ENCODE results near the gene DAP. TPM values are rescaled to one million over a fixed set of nuclear protein-coding genes. Genes with fewer than 3 reads are reported as not detected.
"Not testable (repeated sequence)": the region's sequence is repeated elsewhere in the genome, so short reads cannot be mapped to it uniquely, and the experiment has no call there.

DAP gene
- total and polyA plus RNA-seq, 2 donors (not counting 1 experiment from before 2014, with no cell fraction given), result 56.6 to 158 TPM

- Histone ChIP-seq H3K79me2 (ENCODE audit: control insufficient read depth, insufficient read depth, low read length) (peaks cover 28% of the 10 kb centered on the region), H3K27ac (ENCODE audit: insufficient read depth, low read length) (peak overlapping the region; percentile 89), H3K9ac (ENCODE audit: insufficient read depth, low read length) (peak overlapping the region; percentile 5), H2AFZ (ENCODE audit: low read length) (no peak overlapping the region), H3K9me3 (ENCODE audit: control insufficient read depth, insufficient read depth, low read depth, low read length) (no peaks in the 10 kb centered on the region), H3K4me1 (ENCODE audit: control insufficient read depth, extremely low read depth, insufficient read depth, low read length) (peaks cover 25% of the 10 kb centered on the region), H3K36me3 (ENCODE audit: control insufficient read depth, insufficient read depth, low read length) (peaks cover 2% of the 10 kb centered on the region), H3K4me2 (ENCODE audit: extremely low read depth, insufficient read depth, low read length) (peak overlapping the region; percentile 29), H3K4me3 (replicated peaks in 1 of 4; ENCODE audit: control extremely low read depth in 1 of 4, insufficient read depth in 1 of 4, low read depth in 3 of 4, low read length in 4 of 4) (no peak overlapping the region), H4K20me1 (ENCODE audit: control insufficient read depth, extremely low read depth, insufficient read depth, low read length) (no peaks in the 10 kb centered on the region), H3K27me3 (ENCODE audit: control insufficient read depth, insufficient read depth, low read length) (no peaks in the 10 kb centered on the region)
- TF ChIP-seq EZH2 (IDR thresholded peaks at IDR 0.05; ENCODE audit: low read length, missing control alignments), result no peak
- TF ChIP-seq, protein P1, sequence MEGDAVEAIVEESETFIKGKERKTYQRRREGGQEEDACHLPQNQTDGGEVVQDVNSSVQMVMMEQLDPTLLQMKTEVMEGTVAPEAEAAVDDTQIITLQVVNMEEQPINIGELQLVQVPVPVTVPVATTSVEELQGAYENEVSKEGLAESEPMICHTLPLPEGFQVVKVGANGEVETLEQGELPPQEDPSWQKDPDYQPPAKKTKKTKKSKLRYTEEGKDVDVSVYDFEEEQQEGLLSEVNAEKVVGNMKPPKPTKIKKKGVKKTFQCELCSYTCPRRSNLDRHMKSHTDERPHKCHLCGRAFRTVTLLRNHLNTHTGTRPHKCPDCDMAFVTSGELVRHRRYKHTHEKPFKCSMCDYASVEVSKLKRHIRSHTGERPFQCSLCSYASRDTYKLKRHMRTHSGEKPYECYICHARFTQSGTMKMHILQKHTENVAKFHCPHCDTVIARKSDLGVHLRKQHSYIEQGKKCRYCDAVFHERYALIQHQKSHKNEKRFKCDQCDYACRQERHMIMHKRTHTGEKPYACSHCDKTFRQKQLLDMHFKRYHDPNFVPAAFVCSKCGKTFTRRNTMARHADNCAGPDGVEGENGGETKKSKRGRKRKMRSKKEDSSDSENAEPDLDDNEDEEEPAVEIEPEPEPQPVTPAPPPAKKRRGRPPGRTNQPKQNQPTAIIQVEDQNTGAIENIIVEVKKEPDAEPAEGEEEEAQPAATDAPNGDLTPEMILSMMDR (conservative IDR thresholded peaks at IDR 0.05 in 1 of 2, IDR thresholded peaks at IDR 0.05 in 1 of 2; ENCODE audit: low read depth in 1 of 2, low read length in 2 of 2), result no peak
- DNase-seq (ENCODE audit: low read depth in 2 of 2), result no peak
Observed at GRCh38 chr5:10725636-10726035, 35.4 kb downstream of the DAP start.

DNA sequence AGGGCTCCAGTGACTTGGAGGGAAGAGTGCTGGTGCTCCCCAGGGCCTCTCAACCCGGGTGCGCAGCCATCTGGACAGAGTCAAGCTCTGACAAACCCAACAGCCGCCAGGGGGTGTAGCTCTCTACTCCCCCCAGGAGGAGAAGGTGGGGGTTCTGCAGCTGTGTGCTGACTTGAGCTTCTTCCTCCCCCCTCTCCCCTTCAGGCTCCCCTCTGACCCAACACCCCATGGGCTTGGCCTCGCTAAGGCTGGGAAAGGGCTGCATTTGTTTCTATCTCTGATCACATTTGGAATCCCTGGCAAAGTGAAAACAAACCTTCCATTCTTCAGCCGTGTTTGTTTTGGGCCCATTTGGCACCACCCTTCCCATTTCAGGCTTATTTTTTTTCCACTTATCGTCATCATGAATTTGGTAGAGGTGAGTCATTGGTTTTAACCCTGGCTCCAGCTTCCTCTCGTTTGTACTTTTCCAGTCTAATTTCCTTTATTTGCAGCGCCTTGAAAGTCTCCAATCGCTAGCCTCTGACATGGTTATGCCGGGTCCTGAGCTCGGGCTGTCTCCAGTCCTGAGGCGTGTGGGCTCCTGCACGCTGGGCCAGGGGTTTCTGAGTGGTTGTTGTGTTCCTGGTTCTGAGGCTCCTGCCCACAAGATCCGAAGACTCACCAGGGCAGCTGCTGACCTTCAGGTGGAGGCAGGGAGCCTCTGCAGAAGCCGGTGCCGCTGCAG, 36.1 kb downstream of the DAP start:
- Histone ChIP-seq H3K9ac (ENCODE audit: insufficient read depth, low read length) (no peak overlapping the region), H3K79me2 (ENCODE audit: control insufficient read depth, insufficient read depth, low read length) (peaks cover 27% of the 10 kb centered on the region), H3K27me3 (ENCODE audit: control insufficient read depth, insufficient read depth, low read length) (no peaks in the 10 kb centered on the region), H2AFZ (ENCODE audit: low read length) (no peak overlapping the region), H3K4me2 (ENCODE audit: extremely low read depth, insufficient read depth, low read length) (peak overlapping the region; percentile 56), H3K4me1 (ENCODE audit: control insufficient read depth, extremely low read depth, insufficient read depth, low read length) (peaks cover 28% of the 10 kb centered on the region), H3K4me3 (replicated peaks in 1 of 4; ENCODE audit: control extremely low read depth in 1 of 4, insufficient read depth in 1 of 4, low read depth in 3 of 4, low read length in 4 of 4) (peak overlapping the region in 3 of 4 experiments; percentile 6 to 40 (median 25)), H4K20me1 (ENCODE audit: control insufficient read depth, extremely low read depth, insufficient read depth, low read length) (no peaks in the 10 kb centered on the region), H3K36me3 (ENCODE audit: control insufficient read depth, insufficient read depth, low read length) (peaks cover 1% of the 10 kb centered on the region), H3K27ac (ENCODE audit: insufficient read depth, low read length) (peak overlapping the region; percentile 89), H3K9me3 (ENCODE audit: control insufficient read depth, insufficient read depth, low read depth, low read length) (no peaks in the 10 kb centered on the region)
- DNase-seq (ENCODE audit: low read depth in 2 of 2), result peak; percentile 93 to 95
- no peak for TF ChIP-seq EZH2 (IDR thresholded peaks at IDR 0.05; ENCODE audit: low read length, missing control alignments)
- TF ChIP-seq, protein P1 (conservative IDR thresholded peaks at IDR 0.05 in 1 of 2, IDR thresholded peaks at IDR 0.05 in 1 of 2; ENCODE audit: low read depth in 1 of 2, low read length in 2 of 2), result peak; percentile 36 to 66

DNA sequence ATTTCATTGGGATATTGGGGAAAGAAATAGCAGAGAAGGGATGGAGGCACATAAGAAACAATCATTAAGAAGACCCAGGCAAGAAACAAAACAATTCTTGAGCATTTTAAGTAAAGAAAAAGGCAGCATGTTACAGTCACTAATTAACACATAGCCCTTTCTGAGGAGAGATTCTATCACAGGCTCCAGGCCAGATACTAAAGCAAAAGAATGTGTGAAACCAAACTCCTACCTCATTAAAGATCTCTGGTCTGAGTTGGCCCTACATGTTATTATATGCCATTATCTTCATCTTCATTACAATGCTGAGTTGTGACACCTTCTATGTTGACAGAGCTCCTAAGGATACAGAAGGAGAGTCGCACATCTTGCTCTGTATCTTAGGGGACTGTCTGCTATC, 37.5 kb downstream of the DAP start:
- Histone ChIP-seq H3K27me3 (ENCODE audit: control insufficient read depth, insufficient read depth, low read length) (no peaks in the 10 kb centered on the region), H3K9ac (ENCODE audit: insufficient read depth, low read length) (no peak overlapping the region), H3K36me3 (ENCODE audit: control insufficient read depth, insufficient read depth, low read length) (no peaks in the 10 kb centered on the region), H3K4me2 (ENCODE audit: extremely low read depth, insufficient read depth, low read length) (no peak overlapping the region), H3K4me3 (replicated peaks in 1 of 4; ENCODE audit: control extremely low read depth in 1 of 4, insufficient read depth in 1 of 4, low read depth in 3 of 4, low read length in 4 of 4) (no peak overlapping the region), H3K9me3 (ENCODE audit: control insufficient read depth, insufficient read depth, low read depth, low read length) (no peaks in the 10 kb centered on the region), H3K4me1 (ENCODE audit: control insufficient read depth, extremely low read depth, insufficient read depth, low read length) (peaks cover 28% of the 10 kb centered on the region), H2AFZ (ENCODE audit: low read length) (no peak overlapping the region), H3K79me2 (ENCODE audit: control insufficient read depth, insufficient read depth, low read length) (peaks cover 25% of the 10 kb centered on the region), H3K27ac (ENCODE audit: insufficient read depth, low read length) (no peak overlapping the region), H4K20me1 (ENCODE audit: control insufficient read depth, extremely low read depth, insufficient read depth, low read length) (no peaks in the 10 kb centered on the region)
- DNase-seq (ENCODE audit: low read depth in 2 of 2), result no peak
- TF ChIP-seq, protein P1 (conservative IDR thresholded peaks at IDR 0.05 in 1 of 2, IDR thresholded peaks at IDR 0.05 in 1 of 2; ENCODE audit: low read depth in 1 of 2, low read length in 2 of 2), result no peak
- no peak for TF ChIP-seq EZH2 (IDR thresholded peaks at IDR 0.05; ENCODE audit: low read length, missing control alignments)

GRCh38 chr5:10720766-10721165, 40.3 kb downstream of the DAP start:
- H3K9ac ChIP-seq (ENCODE audit: insufficient read depth, low read length); H2AFZ ChIP-seq (ENCODE audit: low read length); H3K4me3 ChIP-seq (replicated peaks in 1 of 4; ENCODE audit: control extremely low read depth in 1 of 4, insufficient read depth in 1 of 4, low read depth in 3 of 4, low read length in 4 of 4); H3K27me3 ChIP-seq (ENCODE audit: control insufficient read depth, insufficient read depth, low read length); H4K20me1 ChIP-seq (ENCODE audit: control insufficient read depth, extremely low read depth, insufficient read depth, low read length); H3K9me3 ChIP-seq (ENCODE audit: control insufficient read depth, insufficient read depth, low read depth, low read length); H3K36me3 ChIP-seq (ENCODE audit: control insufficient read depth, insufficient read depth, low read length); H3K4me2 ChIP-seq (ENCODE audit: extremely low read depth, insufficient read depth, low read length); DNase-seq (ENCODE audit: low read depth in 2 of 2): not testable (repeated sequence)
- H3K27ac ChIP-seq (ENCODE audit: insufficient read depth, low read length), result peak overlapping the region; percentile 63
- peaks cover 18% of the 10 kb centered on the region for H3K4me1 ChIP-seq (ENCODE audit: control insufficient read depth, extremely low read depth, insufficient read depth, low read length)
- H3K79me2 ChIP-seq (ENCODE audit: control insufficient read depth, insufficient read depth, low read length), result peaks cover 26% of the 10 kb centered on the region

All from fibroblast of lung (primary cell).